Tibial nerve (tissue), 4 donors: Measurements from ENCODE around the gene CDK16.

Source experiments
- EP300 ChIP-seq, 2 donors: sonication (generic); formaldehyde crosslinking; IDR thresholded peaks; one replicate each; pipeline ENCODE4 v1.6.1; 2017; ENCODE audit warnings: antibody characterized with exemption in 2 of 2, mild to moderate bottlenecking in 1 of 2
- TF ChIP-seq, protein P1 (sequence below), 5 experiments: fragments of 200-600 bp in 3 of 5; fragments of 450-650 bp in 2 of 5; sonication (generic) in 3 of 5; IDR thresholded peaks; one replicate each; pipeline ENCODE4 v1.5.1; 2016 to 2019; ENCODE audit warnings: antibody characterized with exemption in 5 of 5, mild to moderate bottlenecking in 3 of 5, moderate library complexity in 2 of 5

DNA sequence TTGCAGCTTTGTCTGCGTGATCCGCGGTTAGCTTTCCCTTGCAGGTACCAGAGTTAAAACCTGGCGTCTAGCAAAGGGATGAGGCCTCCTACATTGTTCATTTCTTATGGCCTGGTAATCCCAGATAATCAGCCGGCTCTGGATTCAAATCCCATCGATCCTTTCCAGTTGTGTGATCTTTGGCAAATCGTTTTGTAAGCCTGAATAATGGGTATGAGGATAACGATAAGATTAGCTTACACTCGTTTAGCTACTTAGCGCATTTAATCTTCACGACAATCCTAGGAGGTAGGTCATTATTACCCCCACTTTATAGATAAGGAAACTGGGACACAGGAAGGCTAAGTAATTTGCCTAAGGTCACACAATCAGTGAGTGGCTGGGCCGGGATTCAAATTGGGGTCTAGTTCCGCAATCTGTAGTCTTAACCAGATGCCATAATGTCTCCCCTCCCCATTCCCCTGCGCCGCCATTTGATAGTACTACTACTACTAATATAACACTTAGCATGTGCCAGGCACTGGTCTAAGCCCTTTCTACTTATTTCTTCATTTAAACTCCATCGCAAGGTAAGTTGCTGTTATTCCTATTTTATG is 26.6 kb upstream of the CDK16 start:
- TF ChIP-seq, protein P1, sequence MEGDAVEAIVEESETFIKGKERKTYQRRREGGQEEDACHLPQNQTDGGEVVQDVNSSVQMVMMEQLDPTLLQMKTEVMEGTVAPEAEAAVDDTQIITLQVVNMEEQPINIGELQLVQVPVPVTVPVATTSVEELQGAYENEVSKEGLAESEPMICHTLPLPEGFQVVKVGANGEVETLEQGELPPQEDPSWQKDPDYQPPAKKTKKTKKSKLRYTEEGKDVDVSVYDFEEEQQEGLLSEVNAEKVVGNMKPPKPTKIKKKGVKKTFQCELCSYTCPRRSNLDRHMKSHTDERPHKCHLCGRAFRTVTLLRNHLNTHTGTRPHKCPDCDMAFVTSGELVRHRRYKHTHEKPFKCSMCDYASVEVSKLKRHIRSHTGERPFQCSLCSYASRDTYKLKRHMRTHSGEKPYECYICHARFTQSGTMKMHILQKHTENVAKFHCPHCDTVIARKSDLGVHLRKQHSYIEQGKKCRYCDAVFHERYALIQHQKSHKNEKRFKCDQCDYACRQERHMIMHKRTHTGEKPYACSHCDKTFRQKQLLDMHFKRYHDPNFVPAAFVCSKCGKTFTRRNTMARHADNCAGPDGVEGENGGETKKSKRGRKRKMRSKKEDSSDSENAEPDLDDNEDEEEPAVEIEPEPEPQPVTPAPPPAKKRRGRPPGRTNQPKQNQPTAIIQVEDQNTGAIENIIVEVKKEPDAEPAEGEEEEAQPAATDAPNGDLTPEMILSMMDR (IDR thresholded peaks at IDR 0.05) = no peak
- no peak for TF ChIP-seq EP300 (IDR thresholded peaks at IDR 0.05)
